HEK293T (cell line): ENCODE measurements around the gene RAB41.

ENCODE experiments used
- BHLHE40 ChIP-seq: fragments of 450-650 bp; IDR thresholded peaks from 2 replicates; pipeline ENCODE4 v1.6.1; 2016; ENCODE audit warnings: mild to moderate bottlenecking, moderate library complexity, borderline replicate concordance
- FOXK2 ChIP-seq: fragments of 450-650 bp; IDR thresholded peaks from 2 replicates; pipeline ENCODE4 v1.6.1; 2016; ENCODE audit warnings: mild to moderate bottlenecking
- FOXM1 ChIP-seq: fragments of 450-650 bp; IDR thresholded peaks from 2 replicates; pipeline ENCODE4 v1.6.1; 2017; ENCODE audit warnings: mild to moderate bottlenecking, borderline replicate concordance
- NFRKB ChIP-seq: fragments of 450-650 bp; IDR thresholded peaks from 2 replicates; pipeline ENCODE4 v1.6.1; 2016; ENCODE audit warnings: mild to moderate bottlenecking, moderate library complexity
- PKNOX1 ChIP-seq: fragments of 450-650 bp; IDR thresholded peaks from 2 replicates; pipeline ENCODE4 v1.6.1; 2016
- SP1 ChIP-seq: fragments of 450-650 bp; IDR thresholded peaks from 2 replicates; pipeline ENCODE4 v1.6.1; 2017
- TARDBP ChIP-seq: fragments of 450-650 bp; IDR thresholded peaks from 2 replicates; pipeline ENCODE4 v1.6.1; 2016
- ZNF384 ChIP-seq: fragments of 450-650 bp; IDR thresholded peaks from 2 replicates; pipeline ENCODE4 v1.6.1; 2016

- TF ChIP-seq ZNF384: no peak
- no peak for TF ChIP-seq FOXM1
- no peak for TF ChIP-seq FOXK2
- TF ChIP-seq PKNOX1: no peak
- no peak for TF ChIP-seq BHLHE40
- no peak for TF ChIP-seq TARDBP
- TF ChIP-seq NFRKB: no peak
- no peak for TF ChIP-seq SP1
Observed at GRCh38 chrX:70254909-70255308, 27.1 kb upstream of the RAB41 start.
